ENCODE measurements around the gene NPPA.

The NPPA gene

GRCh38 chr1:11862890-11863289 is 15.3 kb upstream of the NPPA start:
- TF ChIP-seq GATA1 (IDR thresholded peaks at IDR 0.05; ENCODE audit: low read depth, low read length) (no peak), POLR2A (IDR thresholded peaks at IDR 0.05; ENCODE audit: low read length) (no peak)
- no peak for DNase-seq

- DNase-seq, result no peak
- TF ChIP-seq POLR2A (IDR thresholded peaks at IDR 0.05; ENCODE audit: low read length) (no peak), GATA1 (IDR thresholded peaks at IDR 0.05; ENCODE audit: low read depth, low read length) (no peak)
Measured at GRCh38 chr1:11860587-11860986, 13.0 kb upstream of the NPPA start.

GRCh38 chr1:11860083-11860482 is 12.5 kb upstream of the NPPA start:
- TF ChIP-seq POLR2A (IDR thresholded peaks at IDR 0.05; ENCODE audit: low read length) (no peak), GATA1 (IDR thresholded peaks at IDR 0.05; ENCODE audit: low read depth, low read length) (no peak)
- DNase-seq, result no peak

- TF ChIP-seq GATA1 (IDR thresholded peaks at IDR 0.05; ENCODE audit: low read depth, low read length) (no peak), POLR2A (IDR thresholded peaks at IDR 0.05; ENCODE audit: low read length) (no peak)
- peak; percentile 79 to 84 for DNase-seq
Measured at GRCh38 chr1:11858968-11859871, 11.6 kb upstream of the NPPA start.

- TF ChIP-seq GATA1 (IDR thresholded peaks at IDR 0.05; ENCODE audit: low read depth, low read length) (no peak), POLR2A (IDR thresholded peaks at IDR 0.05; ENCODE audit: low read length) (no peak)
- DNase-seq, result no peak
Measured at GRCh38 chr1:11858613-11858967, 11.0 kb upstream of the NPPA start, which contains the start of gene NPPB. Gene NPPB (minus strand): TSS chr1:11858945. CDS start chr1:11858833, 112 bp downstream.

GRCh38 chr1:11858158-11858557 is 10.6 kb upstream of the NPPA start:
- no peak for DNase-seq
- TF ChIP-seq POLR2A (IDR thresholded peaks at IDR 0.05; ENCODE audit: low read length) (no peak), GATA1 (IDR thresholded peaks at IDR 0.05; ENCODE audit: low read depth, low read length) (no peak)

GRCh38 chr1:11857164-11857851 is 9.7 kb upstream of the NPPA start:
- no peak for DNase-seq

GRCh38 chr1:11856698-11857097 is 9.1 kb upstream of the NPPA start:
- DNase-seq, result no peak
- TF ChIP-seq POLR2A (IDR thresholded peaks at IDR 0.05; ENCODE audit: low read length), result no peak
- no peak for TF ChIP-seq GATA1 (IDR thresholded peaks at IDR 0.05; ENCODE audit: low read depth, low read length)

More at GRCh38 chr1:11857164-11857851, 9.7 kb upstream of the NPPA start:
- TF ChIP-seq GATA1 (IDR thresholded peaks at IDR 0.05; ENCODE audit: low read depth, low read length), result no peak
- no peak for TF ChIP-seq POLR2A (IDR thresholded peaks at IDR 0.05; ENCODE audit: low read length)

GRCh38 chr1:11855430-11855829 is 7.8 kb upstream of the NPPA start:
- no peak for DNase-seq
- no peak for TF ChIP-seq GATA1 (IDR thresholded peaks at IDR 0.05; ENCODE audit: low read depth, low read length)
- TF ChIP-seq POLR2A (IDR thresholded peaks at IDR 0.05; ENCODE audit: low read length), result no peak

GRCh38 chr1:11854519-11854918 is 6.9 kb upstream of the NPPA start:
- TF ChIP-seq POLR2A (IDR thresholded peaks at IDR 0.05; ENCODE audit: low read length) (no peak), GATA1 (IDR thresholded peaks at IDR 0.05; ENCODE audit: low read depth, low read length) (no peak)
- DNase-seq, result no peak

GRCh38 chr1:11851180-11851579 is 3.6 kb upstream of the NPPA start:
- no peak for DNase-seq
- TF ChIP-seq POLR2A (IDR thresholded peaks at IDR 0.05; ENCODE audit: low read length) (no peak), GATA1 (IDR thresholded peaks at IDR 0.05; ENCODE audit: low read depth, low read length) (no peak)

GRCh38 chr1:11850156-11850555 is 2.6 kb upstream of the NPPA start:
- TF ChIP-seq POLR2A (IDR thresholded peaks at IDR 0.05; ENCODE audit: low read length) (no peak), GATA1 (IDR thresholded peaks at IDR 0.05; ENCODE audit: low read depth, low read length) (no peak)
- DNase-seq, result no peak

- TF ChIP-seq POLR2A (IDR thresholded peaks at IDR 0.05; ENCODE audit: low read length) (no peak), GATA1 (IDR thresholded peaks at IDR 0.05; ENCODE audit: low read depth, low read length) (no peak)
- no peak for DNase-seq
Measured at GRCh38 chr1:11848373-11848700, 754 bp upstream of the NPPA start.

- peak; percentile 54 to 66 for DNase-seq
- no peak for TF ChIP-seq GATA1 (IDR thresholded peaks at IDR 0.05; ENCODE audit: low read depth, low read length)
- no peak for TF ChIP-seq POLR2A (IDR thresholded peaks at IDR 0.05; ENCODE audit: low read length)
Measured at GRCh38 chr1:11845641-11846335, 1.8 kb downstream of the NPPA start.
